ENCODE data around the gene UBQLN1.

DNA sequence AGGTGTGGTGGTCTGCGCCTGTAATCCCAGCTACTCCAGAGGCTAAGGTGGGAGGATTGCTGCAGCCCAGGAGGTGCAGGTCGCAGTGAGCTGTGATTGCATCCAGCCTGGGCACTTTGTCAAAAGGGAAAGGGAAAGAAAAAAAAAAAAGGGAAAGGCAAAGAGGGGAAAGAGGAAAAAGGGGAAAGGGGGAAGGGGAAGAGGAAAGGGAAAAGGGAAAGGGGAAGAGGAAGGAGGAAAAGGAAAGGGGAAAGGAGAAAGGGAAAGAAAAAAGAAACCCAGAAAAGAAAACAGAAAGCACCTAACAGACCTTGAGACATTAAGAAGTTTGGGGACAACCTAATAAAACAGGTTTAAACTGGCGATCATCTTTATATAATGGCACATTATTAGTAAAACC lies 44.8 kb downstream of the UBQLN1 start:
- no peak for TF ChIP-seq EZH2 (IDR thresholded peaks at IDR 0.05; ENCODE audit: borderline replicate concordance, insufficient read depth, low read depth, low read length, poor library complexity, severe bottlenecking)
- TF ChIP-seq, protein P1, sequence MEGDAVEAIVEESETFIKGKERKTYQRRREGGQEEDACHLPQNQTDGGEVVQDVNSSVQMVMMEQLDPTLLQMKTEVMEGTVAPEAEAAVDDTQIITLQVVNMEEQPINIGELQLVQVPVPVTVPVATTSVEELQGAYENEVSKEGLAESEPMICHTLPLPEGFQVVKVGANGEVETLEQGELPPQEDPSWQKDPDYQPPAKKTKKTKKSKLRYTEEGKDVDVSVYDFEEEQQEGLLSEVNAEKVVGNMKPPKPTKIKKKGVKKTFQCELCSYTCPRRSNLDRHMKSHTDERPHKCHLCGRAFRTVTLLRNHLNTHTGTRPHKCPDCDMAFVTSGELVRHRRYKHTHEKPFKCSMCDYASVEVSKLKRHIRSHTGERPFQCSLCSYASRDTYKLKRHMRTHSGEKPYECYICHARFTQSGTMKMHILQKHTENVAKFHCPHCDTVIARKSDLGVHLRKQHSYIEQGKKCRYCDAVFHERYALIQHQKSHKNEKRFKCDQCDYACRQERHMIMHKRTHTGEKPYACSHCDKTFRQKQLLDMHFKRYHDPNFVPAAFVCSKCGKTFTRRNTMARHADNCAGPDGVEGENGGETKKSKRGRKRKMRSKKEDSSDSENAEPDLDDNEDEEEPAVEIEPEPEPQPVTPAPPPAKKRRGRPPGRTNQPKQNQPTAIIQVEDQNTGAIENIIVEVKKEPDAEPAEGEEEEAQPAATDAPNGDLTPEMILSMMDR (IDR thresholded peaks at IDR 0.05), result no peak

All from B cell (primary cell).